HG02970 (cell line): ENCODE measurements around the gene ANKLE1.
A peak's percentile ranks its signal among the peaks of the same experiment; 100 is the strongest.

Experiments
- ATAC-seq: cut with Tn5 transposase; IDR thresholded peaks from one replicate; pipeline ENCODE4 v1.9.1; 2021; ENCODE audit warnings: mild to moderate bottlenecking, moderate library complexity, moderate number of reproducible peaks; ENCODE audit not compliant: unreplicated experiment, low FRiP score

The ANKLE1 gene

DNA sequence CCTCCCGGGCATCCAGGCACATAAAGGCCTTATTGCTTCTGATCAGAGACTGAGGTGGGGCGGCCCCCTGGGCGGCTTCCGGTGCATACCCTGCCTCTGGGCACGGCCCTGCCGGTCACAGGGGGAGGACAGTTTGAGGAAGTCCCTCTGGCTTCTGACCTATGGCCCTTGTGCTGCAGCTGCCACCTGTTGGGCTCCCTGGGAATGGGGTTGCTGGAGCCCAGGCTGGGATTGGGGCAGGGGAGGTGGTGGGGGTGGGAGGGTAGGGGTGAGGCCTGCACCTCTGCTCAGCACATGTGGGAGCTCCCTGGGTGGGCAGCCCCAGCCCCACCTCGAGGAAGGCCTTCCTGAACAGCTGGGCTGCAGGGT lies 42.2 kb downstream of the ANKLE1 start:
- ATAC-seq = no peak

DNA sequence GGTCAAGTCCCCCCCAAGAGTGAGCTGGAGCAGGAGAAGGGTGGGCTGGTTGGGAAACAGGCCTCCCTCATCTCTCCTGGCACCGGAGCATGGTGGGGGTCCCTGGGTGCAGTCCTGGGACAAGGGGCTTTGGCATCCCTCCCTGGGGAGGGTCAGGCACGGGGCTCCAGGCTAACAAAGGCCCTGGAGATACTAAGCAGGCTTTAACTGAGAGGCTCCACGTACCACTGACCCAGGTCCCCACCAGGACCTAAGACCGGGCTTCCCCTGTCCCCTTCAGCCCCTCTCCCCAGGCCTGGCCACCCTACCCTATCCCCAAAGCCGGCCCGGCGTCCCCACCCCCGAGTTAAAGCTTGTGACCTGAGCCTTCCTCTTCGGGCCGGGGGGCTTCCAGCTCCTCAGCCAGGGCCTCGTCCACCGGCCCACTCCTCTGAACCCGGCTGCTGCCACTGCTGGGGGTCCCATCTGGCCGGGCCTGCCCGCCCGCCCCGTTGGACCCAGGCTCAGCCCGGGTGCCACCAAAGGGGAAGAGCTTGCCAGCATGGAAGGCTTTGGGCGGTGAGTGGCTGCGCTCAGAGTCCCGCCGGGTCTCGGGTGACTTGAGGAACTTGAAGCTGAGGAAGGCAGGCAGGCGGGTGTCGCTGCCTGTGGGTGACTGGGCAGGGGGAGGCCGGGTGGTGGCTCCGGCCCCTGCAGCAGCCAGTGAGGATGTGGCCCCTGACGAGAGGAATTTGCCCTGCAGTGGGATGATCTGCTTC lies 42.8 kb downstream of the ANKLE1 start:
- no peak for ATAC-seq

DNA sequence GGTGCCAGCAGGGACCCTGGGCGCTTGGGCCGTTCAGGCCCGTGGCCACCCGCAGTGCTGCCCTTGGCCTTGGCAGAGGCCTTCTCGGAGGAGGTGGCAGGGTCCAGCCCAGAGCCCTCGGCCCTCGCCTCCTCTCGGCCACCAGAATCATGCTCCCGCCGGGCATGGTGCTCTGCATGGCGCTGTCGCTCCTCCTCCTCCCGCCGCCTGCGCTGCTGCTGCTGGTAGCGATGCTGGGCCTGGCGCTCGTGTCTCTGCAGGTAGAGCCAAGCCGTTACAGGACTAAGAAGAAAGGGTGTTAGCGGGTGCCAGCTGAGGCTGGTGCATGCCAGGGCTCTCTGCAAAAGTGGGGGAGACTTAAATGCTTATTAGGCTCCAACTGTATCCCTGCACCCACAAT lies 43.4 kb downstream of the ANKLE1 start:
- ATAC-seq = no peak

DNA sequence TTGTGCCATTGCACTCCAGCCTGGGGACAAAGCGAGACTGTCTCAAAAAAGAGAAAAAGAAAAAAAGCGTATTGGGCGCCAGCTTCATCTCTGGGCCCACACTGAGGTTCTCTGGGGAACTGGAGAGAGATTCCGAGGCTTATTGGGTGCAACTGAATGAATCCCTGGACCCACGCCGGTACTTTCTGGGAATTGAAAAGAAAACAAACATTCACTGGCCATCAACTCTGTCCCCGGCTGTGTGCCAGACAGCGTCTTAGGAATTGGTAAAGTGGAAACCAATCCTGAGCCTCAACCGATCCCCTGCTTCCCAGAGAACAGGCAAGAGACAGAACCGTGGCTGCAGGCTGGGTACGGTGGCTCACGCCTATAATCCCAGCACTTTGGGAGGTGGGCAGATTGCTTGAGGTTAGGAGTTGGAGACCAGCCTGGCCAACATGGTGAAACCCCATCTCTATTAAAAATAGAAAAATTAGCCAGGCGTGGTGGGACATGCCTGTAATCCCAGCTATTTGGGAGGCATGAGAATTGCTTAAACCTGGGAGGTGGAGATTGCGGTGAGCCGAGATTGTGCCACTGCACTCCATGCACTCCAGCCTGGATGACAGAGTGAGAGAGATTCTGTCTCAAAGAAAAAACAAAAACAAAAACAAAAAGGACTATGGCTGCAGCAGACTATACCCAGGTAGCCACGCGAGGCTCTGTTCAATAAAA lies 44.3 kb downstream of the ANKLE1 start:
- no peak for ATAC-seq

- ATAC-seq = no peak
These were observed 44.9 kb downstream of the ANKLE1 start for GRCh38 chr19:17326595-17326966.

DNA sequence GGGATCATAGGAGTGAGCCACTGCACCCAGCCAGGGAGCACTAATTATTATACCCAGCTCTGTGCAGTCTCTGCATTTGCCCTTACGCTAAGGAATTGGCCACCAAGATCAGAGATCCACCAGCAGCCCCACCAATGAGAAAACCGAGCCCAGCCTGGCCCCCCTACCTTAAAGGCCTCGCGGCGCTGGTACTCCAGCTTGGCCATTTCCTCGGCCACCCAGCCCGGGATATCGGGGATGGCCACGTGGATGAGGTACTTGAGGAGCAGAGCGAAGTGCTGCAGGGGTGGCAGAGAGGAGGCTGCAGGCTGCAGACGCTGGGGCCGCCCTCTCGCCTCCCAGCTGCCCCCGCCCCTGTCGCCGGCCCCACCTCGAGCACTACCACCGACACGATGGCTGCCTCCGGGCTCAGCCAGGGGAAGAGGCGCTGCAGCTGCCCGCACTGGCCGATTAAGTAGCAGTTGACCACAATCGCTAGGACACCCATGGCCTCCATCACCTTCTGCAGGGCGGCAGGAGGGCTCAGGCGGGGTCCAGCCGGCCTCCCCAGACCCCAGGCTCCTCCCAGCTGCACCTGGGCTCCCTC lies 45.5 kb downstream of the ANKLE1 start:
- ATAC-seq = no peak

GRCh38 chr19:17327654-17328516 lies 46.2 kb downstream of the ANKLE1 start:
- ATAC-seq = no peak

DNA sequence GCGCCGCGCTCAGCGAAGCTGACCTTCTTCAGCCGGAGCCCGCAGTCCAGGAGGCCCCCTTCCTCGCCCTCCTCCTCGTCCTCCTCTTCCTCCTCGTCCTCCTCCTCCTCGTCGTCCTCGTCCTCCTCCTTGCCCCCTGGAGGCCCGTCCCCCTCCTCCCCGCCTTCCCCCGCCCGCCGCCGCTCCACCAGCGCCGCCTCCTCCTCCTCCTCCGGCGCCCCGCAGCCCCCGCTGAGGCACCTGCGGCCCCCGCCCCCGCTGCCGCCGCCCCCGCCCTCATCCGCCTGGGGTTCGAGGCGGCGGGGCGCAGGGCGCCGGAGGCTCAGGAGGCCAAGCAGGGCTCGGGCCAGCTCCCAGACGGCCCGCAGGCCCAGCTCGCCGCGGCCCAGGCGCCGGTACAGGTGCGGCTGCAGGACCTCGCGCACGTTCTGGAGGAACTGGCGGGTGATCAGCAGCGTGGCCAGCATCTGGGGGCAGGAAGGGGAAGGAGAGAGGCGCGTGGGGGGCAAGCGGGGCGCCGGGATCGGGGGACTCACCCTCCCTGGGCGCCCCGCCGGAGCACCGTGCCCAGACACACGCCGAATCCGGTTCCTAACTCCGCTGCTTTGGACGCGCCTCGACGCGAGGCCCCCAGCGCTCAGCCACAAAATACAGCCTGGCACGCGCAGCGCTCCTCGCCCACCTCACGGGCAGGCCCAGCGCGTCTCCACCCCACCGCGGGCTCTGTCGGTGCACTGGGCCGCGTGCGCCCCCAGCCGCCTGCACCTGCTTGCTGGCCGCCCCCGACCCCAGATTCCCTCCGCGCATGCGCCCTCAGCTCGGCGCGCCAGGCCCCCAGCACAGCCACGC lies 47.0 kb downstream of the ANKLE1 start:
- no peak for ATAC-seq

DNA sequence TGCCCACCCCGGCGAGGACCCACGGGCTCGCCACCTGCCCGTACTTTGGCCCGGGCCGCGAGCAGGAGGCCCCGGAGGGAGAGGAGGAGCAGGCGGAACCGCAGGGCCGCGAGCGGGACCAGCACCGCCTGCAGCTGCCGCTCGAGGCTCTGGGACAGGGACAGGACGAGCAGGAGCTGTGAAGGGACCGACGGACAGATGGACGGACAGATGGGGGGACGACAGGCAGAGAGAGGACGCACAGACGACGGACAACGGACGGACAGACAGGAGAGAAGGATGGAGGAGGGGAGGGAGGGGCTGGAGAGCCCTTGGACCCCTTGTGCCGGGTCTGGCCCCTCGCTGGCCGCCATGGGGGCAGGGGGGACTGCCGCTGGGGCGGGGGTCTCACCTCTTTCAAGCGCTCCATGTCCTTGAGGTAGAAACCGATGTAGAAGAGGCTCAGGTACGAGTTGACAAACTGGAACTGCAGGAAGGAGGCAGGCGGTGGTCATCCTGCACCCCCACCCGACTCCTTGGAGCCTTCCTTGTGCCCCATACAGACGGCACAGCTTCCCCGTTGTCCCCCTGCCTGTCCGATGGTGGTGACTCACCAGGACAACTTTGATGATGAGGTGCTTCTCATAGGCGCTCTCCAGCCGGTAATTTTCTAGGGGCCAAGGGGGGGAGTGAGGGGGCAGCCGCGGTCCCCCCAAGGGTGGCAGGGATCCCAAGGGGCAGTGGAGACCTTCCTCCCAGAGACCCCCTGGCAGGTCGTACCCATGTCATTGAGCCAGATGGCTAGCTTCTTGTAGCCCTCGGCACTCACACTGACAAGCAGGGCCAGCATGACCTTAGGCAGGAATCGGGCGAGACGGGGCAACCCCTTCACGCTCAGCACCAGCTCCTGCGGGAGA lies 47.9 kb downstream of the ANKLE1 start:
- ATAC-seq = no peak

DNA sequence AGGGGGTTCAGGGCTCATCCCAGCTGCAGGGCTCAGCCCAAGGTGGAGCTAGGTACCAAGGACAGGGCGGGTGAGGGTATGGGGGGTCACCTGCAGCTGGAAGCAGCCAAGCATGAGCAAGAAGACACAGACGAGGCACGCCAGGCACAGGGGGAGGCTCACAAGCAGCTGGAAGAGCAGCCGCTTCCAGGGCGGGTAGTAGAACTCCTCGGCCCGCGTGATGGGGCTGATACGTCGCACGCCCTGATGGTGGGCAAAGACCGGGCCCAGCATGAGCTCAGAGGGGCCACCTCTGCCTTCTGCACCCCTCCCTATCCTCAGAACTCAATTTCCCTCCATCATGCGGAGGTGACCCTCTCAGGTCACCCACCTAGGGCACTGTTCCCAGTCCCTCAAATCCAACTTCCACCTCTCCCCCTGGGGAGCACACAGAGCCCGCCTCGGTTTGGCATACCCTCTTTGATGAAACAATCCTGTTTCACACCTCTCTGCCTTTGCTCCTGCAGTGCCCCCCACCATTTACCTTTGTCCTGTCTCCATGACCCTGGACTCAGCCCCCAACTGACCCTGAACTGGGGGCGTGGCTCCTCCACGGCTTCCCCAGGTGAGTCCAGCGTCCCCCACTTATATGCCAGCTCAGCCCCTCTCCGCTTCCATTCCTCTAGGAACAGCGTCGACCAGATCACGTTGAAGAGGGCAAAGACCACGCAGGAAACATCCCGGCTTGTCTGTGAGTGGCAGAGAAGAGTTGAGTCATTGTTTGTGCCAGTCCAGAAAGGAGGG lies 48.8 kb downstream of the ANKLE1 start:
- no peak for ATAC-seq

DNA sequence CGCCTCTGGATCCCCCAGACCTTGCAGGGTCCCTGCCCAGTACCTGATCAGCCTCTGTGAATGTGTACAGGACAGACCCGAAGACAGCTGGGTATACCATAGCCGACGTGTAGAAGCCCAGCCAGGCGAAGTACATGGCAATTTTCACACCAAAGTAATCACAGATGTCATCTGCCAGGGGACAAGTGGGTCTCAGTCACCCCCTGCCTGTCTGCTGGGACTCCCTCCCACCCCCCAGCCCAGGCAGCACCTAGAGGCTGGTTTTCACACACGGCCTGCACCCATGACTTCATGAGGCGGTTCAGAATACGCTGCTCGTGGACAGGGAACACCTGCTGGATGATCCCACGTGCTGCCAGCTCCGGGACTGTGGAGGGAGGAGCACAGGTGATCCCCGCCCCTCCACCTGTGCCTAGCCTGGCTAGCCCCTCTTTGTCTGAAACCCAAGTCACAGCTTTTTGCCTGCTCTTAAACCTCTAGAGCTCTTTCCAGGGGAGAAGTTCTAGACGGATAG lies 49.4 kb downstream of the ANKLE1 start:
- ATAC-seq = no peak

- ATAC-seq = no peak
These were observed 50.6 kb downstream of the ANKLE1 start for GRCh38 chr19:17332360-17332676.

GRCh38 chr19:17332677-17333581 lies 51.2 kb downstream of the ANKLE1 start:
- ATAC-seq = no peak

DNA sequence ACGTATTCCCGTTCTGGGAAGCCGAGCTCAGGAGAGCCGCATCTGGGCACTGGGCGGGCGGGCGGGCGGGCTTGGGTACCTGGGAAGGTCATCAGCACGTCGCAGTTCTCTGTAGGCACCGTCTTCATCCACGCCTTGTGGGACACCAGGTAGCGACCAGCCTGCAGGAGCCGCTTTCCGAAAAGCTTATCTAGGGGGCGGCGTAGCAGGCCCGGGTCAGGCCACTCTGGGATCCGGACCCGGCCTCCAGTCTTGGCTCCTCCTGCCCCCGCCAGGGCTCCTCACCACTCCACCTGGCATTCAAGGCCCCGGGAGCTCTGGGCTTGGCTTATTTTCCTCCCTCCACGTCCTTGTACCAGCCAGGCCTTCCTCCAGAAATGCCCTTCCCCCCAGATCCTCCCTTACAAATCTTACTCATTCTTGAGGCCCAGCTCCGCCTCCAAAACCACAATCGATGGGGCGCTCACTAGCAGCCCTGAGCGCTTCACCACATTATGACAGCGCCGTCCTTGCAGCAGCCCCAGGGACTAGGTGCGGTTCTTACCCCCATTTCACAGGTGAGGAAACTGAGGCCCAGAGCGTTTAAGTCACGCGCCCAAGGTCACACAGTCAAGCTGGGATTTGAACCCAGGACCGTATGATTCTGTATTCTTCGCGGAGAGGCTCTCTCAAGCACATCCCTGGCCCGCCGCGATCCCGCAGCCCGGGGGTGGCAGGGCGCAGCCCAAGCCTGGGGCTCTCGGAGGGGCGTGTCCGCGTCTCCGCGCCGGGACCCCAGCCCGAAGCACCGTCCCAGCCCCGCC lies 52.1 kb downstream of the ANKLE1 start:
- no peak for ATAC-seq

- ATAC-seq = peak; percentile 43
These were observed 53.0 kb downstream of the ANKLE1 start, which contains the start of gene ANO8 for GRCh38 chr19:17334414-17335409. ANO8 (minus strand) TSS chr19:17334855; CDS start chr19:17334670, 185 bp downstream.
